Measurements from ENCODE around the gene CIZ1. TPM values are rescaled to one million over a fixed set of nuclear protein-coding genes. Genes with fewer than 3 reads are reported as not detected.

CIZ1 gene
- total and polyA plus RNA-seq, 9 of the 15 experiments (the other 6 are each of a cell fraction or from before 2014, with no cell fraction given): 6.6 to 329 (median 87.8) TPM

GRCh38 chr9:128120061-128120740, 71.2 kb downstream of the CIZ1 start (continued):
- TF ChIP-seq ZNF592 (IDR thresholded peaks at IDR 0.05) (no peak), MYC (IDR thresholded peaks at IDR 0.05; ENCODE audit: low read depth, low read length) (no peak), MYC (CRISPR knock-in tag; IDR thresholded peaks at IDR 0.05; ENCODE audit: borderline replicate concordance, low read depth) (no peak), ZNF146 (CRISPR knock-in tag; IDR thresholded peaks at IDR 0.05; ENCODE audit: unreplicated experiment) (no peak)

All from K562 (cell line).